Mesothelial cell of epicardium (in vitro differentiated cells): ENCODE data around the gene APOBEC3B. TPM values are rescaled to one million over a fixed set of nuclear protein-coding genes. Genes with fewer than 3 reads are reported as not detected.

ENCODE experiments used
- DNase-seq, 2 experiments: peaks; one replicate each; pipeline ENCODE4 v3.0.0; 2021; ENCODE audit warnings: low spot score in 2 of 2; ENCODE audit not compliant: unreplicated experiment in 2 of 2
- H3K27ac Mint-ChIP-seq: 2 replicates; pipeline ENCODE4 v1.8.0; 2021; ENCODE audit warnings: mixed read lengths
- H3K27me3 Mint-ChIP-seq: 2 replicates; pipeline ENCODE4 v1.8.0; 2021; ENCODE audit warnings: low read depth, mixed read lengths
- H3K36me3 Mint-ChIP-seq: 2 replicates; pipeline ENCODE4 v1.8.0; 2021; ENCODE audit warnings: mixed read lengths
- H3K4me1 Mint-ChIP-seq: 2 replicates; pipeline ENCODE4 v1.8.0; 2021; ENCODE audit warnings: mixed read lengths
- H3K4me3 Mint-ChIP-seq: 2 replicates; pipeline ENCODE4 v1.8.0; 2021; ENCODE audit warnings: mild to moderate bottlenecking, moderate library complexity, mixed read lengths
- H3K9me3 Mint-ChIP-seq: 2 replicates; pipeline ENCODE4 v1.8.0; 2021; ENCODE audit warnings: mixed read lengths
- CTCF ChIP-seq: fragments of 200-600 bp; sonication (generic); IDR thresholded peaks from one replicate; pipeline ENCODE4 v1.5.0; 2021; ENCODE audit warnings: antibody characterized with exemption; ENCODE audit not compliant: unreplicated experiment
- total RNA-seq: library from RNA; stranded (reverse); gene quantifications from 3 replicates; pipeline ENCODE4 v1.2.1, GENCODE V29; 2021

The APOBEC3B gene
- 4.3 to 5.1 TPM (median 4.9 TPM) in 3 replicates for total RNA-seq

GRCh38 chr22:38981992-38982927 lies at the start of gene APOBEC3B:
Gene APOBEC3B (plus strand): TSS chr22:38982347. CDS start chr22:38982454, 107 bp downstream.
- H3K9me3 Mint-ChIP-seq: peaks cover 5% of the 10 kb centered on the region
- H3K4me1 Mint-ChIP-seq: peaks cover 13% of the 10 kb centered on the region
- no peaks in the 10 kb centered on the region for H3K27me3 Mint-ChIP-seq
- no peak for TF ChIP-seq CTCF
- no peak for DNase-seq
- H3K27ac Mint-ChIP-seq: peak within 1 kb of the TSS; percentile 94
- H3K4me3 Mint-ChIP-seq: peak within 1 kb of the TSS; percentile 62
- H3K36me3 Mint-ChIP-seq: peaks cover 5% of the 10 kb centered on the region

- no peak for TF ChIP-seq CTCF
- H3K4me1 Mint-ChIP-seq: peaks cover 5% of the 10 kb centered on the region
- H3K4me3 Mint-ChIP-seq: no peak overlapping the region
- H3K27me3 Mint-ChIP-seq: peaks cover 1% of the 10 kb centered on the region
- DNase-seq: no peak
- H3K27ac Mint-ChIP-seq: no peak overlapping the region
- peaks cover 12% of the 10 kb centered on the region for H3K9me3 Mint-ChIP-seq
- no peaks in the 10 kb centered on the region for H3K36me3 Mint-ChIP-seq
These were observed 47.1 kb upstream of the APOBEC3B start for GRCh38 chr22:38935023-38935422.

- H3K36me3 Mint-ChIP-seq: no peaks in the 10 kb centered on the region
- no peak for DNase-seq
- peaks cover 1% of the 10 kb centered on the region for H3K27me3 Mint-ChIP-seq
- no peak overlapping the region for H3K4me3 Mint-ChIP-seq
- H3K4me1 Mint-ChIP-seq: peaks cover 5% of the 10 kb centered on the region
- H3K27ac Mint-ChIP-seq: no peak overlapping the region
- no peak for TF ChIP-seq CTCF
- peaks cover 8% of the 10 kb centered on the region for H3K9me3 Mint-ChIP-seq
These were observed 46.5 kb upstream of the APOBEC3B start for GRCh38 chr22:38935616-38936015.

GRCh38 chr22:38936562-38936961 lies 45.6 kb upstream of the APOBEC3B start:
- Mint-ChIP-seq H3K4me3 (no peak overlapping the region), H3K27me3 (peaks cover 1% of the 10 kb centered on the region), H3K4me1 (peaks cover 9% of the 10 kb centered on the region), H3K27ac (no peak overlapping the region), H3K36me3 (no peaks in the 10 kb centered on the region), H3K9me3 (peaks cover 5% of the 10 kb centered on the region)
- no peak for DNase-seq
- TF ChIP-seq CTCF: no peak

GRCh38 chr22:38937036-38937435 lies 45.1 kb upstream of the APOBEC3B start:
- H3K36me3 Mint-ChIP-seq: no peaks in the 10 kb centered on the region
- TF ChIP-seq CTCF: no peak
- no peak overlapping the region for H3K27ac Mint-ChIP-seq
- H3K4me3 Mint-ChIP-seq: no peak overlapping the region
- peaks cover 1% of the 10 kb centered on the region for H3K27me3 Mint-ChIP-seq
- peaks cover 12% of the 10 kb centered on the region for H3K4me1 Mint-ChIP-seq
- H3K9me3 Mint-ChIP-seq: peaks cover 5% of the 10 kb centered on the region
- DNase-seq: no peak
